Stimulated activated CD4-positive, alpha-beta T cell treated with anti-CD3 and anti-CD28 coated beads, Interleukin-1b, Interleukin-23, amount 100 ng/mL, for 1 hour (primary cell): ENCODE measurements around the gene VSTM5.
"Not testable (repeated sequence)": the region's sequence is repeated elsewhere in the genome, so short reads cannot be mapped to it uniquely, and the experiment has no call there.

Source experiments
- DNase-seq, 2 donors: peaks; one replicate each; pipeline ENCODE4 v3.0.0-alpha.2; 2020; ENCODE audit warnings: low read depth in 2 of 2

VSTM5 gene

DNA sequence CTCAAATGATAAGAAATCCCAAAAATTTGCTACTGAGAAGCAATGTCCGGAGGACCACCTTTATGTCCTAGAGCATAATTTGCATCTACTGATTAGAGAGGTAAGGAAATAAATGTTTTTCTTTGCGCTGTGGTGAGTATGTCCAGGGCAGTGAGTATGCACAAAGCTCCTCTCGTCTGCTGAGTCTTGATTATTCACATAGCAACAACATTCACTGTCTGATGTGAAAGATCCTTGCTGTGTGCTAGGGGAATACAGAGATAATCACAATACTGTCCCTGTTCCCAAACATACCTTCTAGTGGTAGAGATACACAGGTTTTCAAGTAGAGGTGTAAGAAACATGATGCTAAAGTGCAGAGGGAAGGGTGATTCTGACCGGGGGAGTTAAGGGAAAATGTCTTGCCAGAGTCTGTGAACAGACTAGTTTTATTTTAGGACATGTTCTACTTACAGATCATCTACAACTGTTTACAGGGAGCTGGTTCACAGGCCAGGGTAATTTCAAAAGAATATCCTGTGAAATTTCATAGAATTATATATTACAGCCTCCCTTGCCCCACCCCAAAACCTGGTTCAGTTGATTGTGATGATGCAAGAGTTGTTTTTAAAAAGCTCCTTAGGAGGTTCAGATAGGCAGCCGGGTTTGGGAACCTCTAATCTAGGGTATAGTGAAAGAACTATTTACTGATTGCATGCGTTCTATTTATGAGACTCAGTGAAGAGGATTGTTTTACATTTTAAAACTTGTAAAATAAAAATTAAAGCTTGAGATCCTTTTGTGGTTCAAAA, 53.8 kb downstream of the VSTM5 start:
- DNase-seq, result no peak

GRCh38 chr11:93791493-93791892, 58.9 kb downstream of the VSTM5 start:
- no peak for DNase-seq

- no peak for DNase-seq
These were observed 65.5 kb downstream of the VSTM5 start for GRCh38 chr11:93784935-93785360.

GRCh38 chr11:93784145-93784934, 66.1 kb downstream of the VSTM5 start, which contains the start of gene MED17:
Gene MED17, plus strand, starts transcription at chr11:93784282. Its CDS starts 232 bp downstream, at chr11:93784514.
- peak; percentile 65 to 75 for DNase-seq

DNA sequence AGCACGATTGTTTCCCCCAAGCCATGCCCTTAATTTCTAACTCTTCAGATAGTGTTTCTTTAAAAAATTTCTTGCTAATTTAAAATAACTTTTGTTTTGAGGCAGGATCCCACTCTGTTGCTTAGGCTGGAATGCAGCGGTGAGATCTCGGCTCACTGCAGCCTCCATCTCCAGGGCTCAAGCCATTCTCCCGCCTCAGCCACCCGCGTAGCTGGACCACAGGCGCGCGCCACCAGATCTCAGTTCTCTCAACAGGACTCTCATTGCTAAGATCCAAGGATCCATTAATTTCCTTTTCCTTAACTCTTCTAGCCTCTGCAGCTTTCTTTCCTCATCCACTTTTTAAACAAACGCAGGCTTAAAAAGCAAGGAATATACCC, 66.7 kb downstream of the VSTM5 start:
- DNase-seq, result peak in 1 of 2 donors; percentile 1

DNA sequence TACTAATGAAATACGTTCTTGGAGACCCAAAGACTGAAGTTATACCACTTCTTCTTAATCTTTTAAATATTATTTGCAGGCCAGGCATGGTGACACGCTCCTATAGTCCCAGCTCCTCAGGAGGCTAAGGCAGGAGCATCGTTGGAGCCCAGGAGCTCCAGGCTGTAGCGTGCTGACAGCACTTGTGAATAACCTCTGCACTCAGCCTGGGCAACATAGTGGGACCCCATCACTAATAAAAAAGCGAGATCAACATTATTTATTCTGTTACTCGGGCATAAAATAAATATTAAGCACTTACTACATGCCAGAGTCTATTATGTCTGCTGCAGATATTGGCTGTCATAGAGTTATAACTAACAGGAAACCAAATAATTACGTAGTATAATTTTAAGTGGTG, 67.1 kb downstream of the VSTM5 start:
- DNase-seq, result no peak

- DNase-seq, result no peak
These were observed 75.1 kb downstream of the VSTM5 start for GRCh38 chr11:93775289-93775688.

DNA sequence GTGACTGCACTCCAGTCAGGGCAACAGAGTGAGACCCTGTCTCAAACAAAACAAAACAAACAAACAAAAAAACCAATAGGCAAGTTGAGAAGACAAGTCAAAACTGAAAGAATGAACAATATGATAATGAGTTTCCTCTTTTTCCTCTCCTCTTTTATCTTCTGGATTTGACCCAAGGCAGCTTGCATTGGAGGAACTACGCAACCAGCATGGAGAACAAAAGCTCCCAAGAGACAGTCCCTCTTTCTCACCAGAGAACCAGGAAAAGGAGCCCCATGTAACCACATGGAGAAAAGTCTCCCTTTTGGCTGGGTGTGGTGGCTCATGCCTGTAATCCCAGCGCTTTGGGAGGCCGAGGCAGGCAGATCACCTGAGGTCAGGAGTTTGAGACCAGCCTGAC, 75.9 kb downstream of the VSTM5 start:
- DNase-seq, result not testable (repeated sequence)

DNA sequence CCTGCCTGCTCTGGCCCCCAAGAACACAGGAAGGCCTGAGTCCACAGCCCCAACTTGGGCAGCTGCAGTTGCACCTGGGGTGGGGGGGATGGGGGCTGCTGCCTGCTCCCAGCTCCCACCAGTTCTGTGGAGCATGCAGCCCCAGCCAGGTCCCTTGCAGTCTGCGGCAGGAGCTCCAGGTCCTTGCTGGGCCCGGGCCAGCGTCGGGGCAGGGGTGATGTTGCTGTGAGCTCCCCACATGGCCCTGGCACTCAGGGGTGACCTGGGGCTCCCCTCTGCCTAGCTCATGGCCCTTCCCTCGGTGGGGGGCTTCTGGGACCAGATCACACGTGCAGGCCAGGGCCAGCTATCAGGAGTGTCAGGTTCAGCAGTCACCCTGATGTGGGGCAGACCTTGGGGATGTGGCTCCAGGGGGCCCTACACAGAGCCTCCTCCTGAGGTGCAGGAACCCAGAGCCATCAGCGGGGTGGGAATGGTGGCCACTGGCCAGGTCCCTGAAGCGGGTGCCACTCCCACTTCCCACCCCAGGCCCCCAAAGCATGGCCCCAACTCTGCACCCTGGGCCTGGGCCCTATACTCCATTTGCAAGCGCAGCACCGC, 76.7 kb downstream of the VSTM5 start:
- DNase-seq, result no peak

GRCh38 chr11:93773045-93773477, 77.4 kb downstream of the VSTM5 start:
- no peak for DNase-seq

- DNase-seq, result no peak
These were observed 78.3 kb downstream of the VSTM5 start for GRCh38 chr11:93772123-93772522.

- no peak for DNase-seq
These were observed 80.3 kb downstream of the VSTM5 start for GRCh38 chr11:93770160-93770559.
